ENCODE measurements around the gene HTT-AS.

GRCh38 chr4:3082925-3083515, 8.7 kb upstream of the HTT-AS start:
- TF ChIP-seq, protein P1, sequence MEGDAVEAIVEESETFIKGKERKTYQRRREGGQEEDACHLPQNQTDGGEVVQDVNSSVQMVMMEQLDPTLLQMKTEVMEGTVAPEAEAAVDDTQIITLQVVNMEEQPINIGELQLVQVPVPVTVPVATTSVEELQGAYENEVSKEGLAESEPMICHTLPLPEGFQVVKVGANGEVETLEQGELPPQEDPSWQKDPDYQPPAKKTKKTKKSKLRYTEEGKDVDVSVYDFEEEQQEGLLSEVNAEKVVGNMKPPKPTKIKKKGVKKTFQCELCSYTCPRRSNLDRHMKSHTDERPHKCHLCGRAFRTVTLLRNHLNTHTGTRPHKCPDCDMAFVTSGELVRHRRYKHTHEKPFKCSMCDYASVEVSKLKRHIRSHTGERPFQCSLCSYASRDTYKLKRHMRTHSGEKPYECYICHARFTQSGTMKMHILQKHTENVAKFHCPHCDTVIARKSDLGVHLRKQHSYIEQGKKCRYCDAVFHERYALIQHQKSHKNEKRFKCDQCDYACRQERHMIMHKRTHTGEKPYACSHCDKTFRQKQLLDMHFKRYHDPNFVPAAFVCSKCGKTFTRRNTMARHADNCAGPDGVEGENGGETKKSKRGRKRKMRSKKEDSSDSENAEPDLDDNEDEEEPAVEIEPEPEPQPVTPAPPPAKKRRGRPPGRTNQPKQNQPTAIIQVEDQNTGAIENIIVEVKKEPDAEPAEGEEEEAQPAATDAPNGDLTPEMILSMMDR (IDR thresholded peaks at IDR 0.05), result no peak
- no peak for TF ChIP-seq POLR2A (IDR thresholded peaks at IDR 0.05)

Data from stomach (tissue), 4 donors.